HG03095 (cell line): Measurements from ENCODE around the gene TRIM40.
"Not testable (repeated sequence)": the region's sequence is repeated elsewhere in the genome, so short reads cannot be mapped to it uniquely, and the experiment has no call there.

ENCODE experiments used
- ATAC-seq: cut with Tn5 transposase; IDR thresholded peaks from one replicate; pipeline ENCODE4 v1.9.1; 2021; ENCODE audit warnings: moderate library complexity; ENCODE audit not compliant: unreplicated experiment

TRIM40 gene

DNA sequence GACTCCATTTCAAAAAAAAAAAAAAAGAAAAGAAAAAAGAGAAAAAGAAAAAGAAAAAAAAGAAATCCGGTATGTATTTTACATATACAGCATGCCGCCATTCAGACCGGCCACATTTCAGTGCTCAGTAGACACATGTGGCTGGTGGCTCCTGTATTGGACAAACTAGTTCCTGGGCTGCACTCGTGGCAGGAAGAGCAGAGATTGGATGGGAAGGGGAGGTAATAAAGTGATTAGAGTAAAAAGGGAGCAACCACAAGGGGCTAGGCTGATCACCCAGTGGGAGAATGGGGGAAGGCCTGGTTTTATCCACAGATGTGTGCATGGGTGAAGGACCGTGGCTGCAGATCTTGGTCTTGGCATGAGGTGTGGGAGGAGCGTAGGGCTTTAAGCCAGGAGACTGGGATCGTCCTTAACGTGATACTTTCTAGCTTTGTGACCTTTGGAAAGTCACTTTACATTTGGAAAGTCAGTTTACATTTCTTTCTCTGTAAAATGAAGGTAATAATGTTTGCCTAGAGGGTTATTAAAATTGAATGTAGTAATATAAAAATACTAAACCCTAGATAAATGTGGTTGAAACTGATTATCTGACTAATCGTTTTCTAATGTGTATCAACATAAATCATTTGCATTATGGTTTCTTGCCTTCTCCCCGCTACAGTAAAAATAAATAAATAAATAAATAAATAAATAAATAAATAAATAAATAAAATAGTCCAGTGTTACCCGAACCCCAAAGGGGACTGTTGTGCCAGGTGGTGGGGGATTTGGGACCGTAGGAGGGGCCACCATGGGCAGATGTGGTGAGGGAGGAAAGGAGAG is 26.5 kb downstream of the TRIM40 start:
- no peak for ATAC-seq

DNA sequence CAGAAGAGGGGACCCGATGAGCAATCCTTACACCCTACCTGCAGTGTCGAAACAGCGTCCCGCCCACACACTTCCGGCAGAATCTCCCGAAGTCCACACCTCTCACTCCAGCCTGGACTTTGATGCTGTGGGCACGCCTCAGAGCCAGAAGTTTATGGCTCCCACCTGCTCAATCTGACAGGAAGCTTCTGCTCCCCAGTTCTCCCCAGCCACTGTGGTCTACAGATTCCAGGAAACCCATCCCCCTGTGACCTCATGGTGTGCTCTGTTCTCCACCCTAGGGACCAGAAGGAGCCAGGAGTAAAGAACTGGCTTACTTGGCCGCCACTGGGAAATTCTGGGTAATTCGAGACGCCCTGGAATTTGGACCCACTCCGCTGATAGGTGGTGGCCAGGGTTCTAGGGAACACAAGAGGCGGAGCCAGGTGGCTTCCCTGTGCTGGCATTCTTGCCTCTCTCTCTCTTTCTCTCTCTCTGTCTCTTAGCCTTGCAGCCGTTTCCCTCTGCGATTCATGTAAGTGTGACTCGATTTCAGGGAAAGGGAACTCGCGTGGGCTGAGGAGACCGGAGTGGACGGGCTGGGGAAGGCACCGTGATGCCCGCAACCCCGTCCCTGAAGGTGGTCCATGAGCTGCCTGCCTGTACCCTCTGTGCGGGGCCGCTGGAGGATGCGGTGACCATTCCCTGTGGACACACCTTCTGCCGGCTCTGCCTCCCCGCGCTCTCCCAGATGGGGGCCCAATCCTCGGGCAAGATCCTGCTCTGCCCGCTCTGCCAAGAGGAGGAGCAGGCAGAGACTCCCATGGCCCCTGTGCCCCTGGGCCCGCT is 27.4 kb downstream of the TRIM40 start, which contains the start of gene TRIM15:
TRIM15 (plus strand) TSS at position 457 of the 828 bp plus-strand sequence; CDS start at position 596, 139 bp downstream.
- no peak for ATAC-seq

DNA sequence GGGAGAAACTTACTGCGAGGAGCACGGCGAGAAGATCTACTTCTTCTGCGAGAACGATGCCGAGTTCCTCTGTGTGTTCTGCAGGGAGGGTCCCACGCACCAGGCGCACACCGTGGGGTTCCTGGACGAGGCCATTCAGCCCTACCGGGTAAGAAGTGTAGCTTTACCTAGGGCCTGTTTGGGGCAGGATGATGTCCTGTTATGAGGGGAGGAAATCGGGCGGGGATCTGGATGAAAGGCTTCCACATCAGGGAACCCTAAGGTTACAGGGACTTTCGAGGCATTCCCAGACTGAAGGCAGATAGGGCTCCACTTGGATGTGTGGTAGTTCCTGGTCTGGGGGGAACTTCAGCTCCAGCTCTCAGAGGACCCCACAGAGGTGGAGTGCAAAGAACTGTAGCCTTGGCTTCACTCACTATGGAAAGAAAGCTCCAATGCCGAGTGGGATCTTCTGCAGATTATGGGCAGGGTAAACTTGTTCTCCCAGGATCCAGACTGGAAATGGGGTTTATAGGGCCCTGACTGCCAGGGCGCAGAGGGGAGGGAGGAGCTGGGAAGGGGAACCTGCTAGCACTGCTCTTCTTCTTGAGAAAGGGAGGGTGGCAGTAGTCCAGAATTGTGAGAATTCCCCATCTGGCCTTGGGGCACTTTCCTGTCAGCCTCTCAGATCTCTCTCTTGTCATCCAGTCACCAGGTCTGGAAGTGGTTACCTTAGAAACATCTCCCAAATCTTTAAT is 28.1 kb downstream of the TRIM40 start:
- no peak for ATAC-seq

DNA sequence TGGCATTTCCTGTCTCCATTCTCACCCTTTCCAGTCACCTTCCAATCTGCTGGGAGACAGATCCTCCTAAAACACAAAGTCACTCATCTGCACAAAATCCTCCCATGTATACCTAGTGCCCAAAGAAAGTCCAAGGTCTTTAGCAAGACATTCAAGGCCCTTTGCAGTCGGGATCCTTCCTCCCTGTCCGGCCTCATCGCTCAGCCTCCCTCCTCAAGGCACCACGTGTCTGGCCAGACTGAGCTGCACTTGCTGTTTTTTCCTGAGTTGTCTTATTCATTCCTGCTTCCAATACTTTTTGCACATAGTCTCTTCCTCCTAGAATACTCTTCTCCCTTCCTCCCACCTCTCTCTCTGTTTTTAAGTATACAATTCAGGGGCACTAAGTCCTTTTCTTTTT is 28.8 kb downstream of the TRIM40 start:
- ATAC-seq, result no peak

- not testable (repeated sequence) for ATAC-seq
Measured at GRCh38 chr6:30165238-30165637, 29.3 kb downstream of the TRIM40 start.

GRCh38 chr6:30167101-30167500 is 31.2 kb downstream of the TRIM40 start:
- no peak for ATAC-seq

- ATAC-seq, result no peak
Measured at GRCh38 chr6:30168741-30169140, 32.8 kb downstream of the TRIM40 start.

DNA sequence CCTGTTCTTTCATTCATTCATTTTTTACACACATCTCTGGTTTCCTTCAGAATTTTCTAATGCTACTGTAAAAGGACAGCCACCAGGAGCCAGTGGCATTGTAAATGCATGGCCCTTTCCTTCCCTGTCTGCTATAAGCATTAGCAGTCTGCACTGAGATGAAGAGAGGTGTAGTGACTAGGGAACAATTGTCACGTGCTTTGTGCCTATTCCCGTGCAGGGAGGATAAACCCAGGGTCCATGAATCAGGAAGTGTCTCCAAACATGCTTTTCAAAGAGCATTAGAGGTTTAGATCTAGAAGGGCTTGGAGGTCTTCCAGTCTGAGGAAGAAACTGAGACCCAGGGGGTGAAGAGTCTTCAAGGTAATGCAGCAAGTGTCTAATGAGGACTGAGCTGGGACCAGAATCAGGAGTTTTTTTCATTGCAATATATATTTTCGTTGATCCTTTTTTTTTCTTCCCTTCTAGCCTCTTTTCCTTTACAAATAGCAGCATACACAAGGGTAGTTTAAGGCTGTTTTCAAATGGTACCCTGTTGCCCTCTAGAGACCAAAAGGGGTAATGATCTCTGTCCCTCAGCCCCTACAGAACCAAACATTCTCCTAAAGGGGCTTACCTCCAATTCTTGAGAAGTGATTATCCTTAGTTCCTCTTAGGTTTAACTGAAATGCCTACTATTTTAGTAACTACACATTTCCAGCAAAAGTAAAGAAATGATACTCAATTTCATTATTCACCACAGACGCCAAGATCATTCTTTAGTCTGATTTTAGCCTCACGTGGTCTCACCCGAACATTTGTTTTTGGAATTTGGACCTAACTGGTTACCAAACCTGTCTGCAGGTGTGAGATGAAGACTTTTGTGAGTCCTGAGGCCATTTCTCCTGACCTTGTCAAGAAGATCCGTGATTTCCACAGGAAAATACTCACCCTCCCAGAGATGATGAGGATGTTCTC is 34.0 kb downstream of the TRIM40 start:
- ATAC-seq, result no peak

DNA sequence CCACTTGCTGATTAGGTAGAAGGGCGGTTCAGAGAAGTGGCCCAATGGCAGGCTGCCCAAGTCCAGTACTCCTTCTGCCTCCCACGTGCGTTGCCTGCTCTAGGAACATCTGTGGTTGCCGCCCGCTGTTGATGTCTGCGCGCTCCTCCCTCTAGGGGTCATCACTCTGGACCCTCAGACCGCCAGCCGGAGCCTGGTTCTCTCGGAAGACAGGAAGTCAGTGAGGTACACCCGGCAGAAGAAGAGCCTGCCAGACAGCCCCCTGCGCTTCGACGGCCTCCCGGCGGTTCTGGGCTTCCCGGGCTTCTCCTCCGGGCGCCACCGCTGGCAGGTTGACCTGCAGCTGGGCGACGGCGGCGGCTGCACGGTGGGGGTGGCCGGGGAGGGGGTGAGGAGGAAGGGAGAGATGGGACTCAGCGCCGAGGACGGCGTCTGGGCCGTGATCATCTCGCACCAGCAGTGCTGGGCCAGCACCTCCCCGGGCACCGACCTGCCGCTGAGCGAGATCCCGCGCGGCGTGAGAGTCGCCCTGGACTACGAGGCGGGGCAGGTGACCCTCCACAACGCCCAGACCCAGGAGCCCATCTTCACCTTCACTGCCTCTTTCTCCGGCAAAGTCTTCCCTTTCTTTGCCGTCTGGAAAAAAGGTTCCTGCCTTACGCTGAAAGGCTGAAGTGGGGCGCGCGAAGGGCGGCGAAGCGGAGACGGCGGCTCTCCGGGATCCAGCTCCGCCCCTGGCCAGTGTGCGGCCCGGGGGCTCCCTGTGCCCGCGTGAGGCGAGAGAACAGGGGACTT is 35.9 kb downstream of the TRIM40 start:
- ATAC-seq, result no peak

DNA sequence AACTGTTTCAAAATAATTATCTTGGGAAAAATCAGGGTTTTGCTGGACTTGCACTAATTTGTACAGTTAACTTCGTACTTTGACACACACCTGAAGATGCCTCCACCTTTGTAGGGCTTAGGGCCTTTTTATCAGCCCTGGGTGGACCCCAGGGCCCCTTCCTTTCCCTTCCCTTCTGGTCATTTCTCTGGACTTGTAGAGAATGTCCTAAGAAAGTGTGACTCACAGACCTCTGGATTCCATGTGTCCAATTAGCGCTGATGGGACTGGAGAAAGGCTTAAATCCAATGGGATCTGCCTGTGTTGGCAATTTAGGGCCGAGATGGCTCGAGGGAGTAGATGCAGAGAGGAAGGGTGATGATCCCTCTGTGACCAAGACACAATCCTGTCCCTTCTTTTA is 36.7 kb downstream of the TRIM40 start:
- ATAC-seq, result no peak

DNA sequence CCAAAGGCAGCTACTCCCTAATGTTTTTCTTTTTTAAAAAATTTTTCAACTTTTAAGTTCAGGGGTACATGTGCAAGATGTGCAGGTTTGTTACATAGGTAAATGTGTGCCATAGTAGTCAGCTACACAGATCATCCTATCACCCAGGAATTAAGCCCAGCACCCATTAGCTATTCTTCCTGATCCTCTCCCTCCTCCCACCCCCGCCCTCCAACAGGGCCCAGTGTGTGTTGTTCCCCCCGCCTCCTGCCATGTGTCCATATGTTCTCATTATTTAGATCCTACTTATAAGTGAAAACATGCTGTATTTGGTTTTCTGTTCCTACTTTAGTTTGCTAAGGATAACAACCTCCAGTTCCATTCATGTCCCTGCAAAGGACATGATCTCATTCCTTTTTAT is 39.8 kb downstream of the TRIM40 start:
- no peak for ATAC-seq

GRCh38 chr6:30178837-30179236 is 42.9 kb downstream of the TRIM40 start:
- no peak for ATAC-seq

GRCh38 chr6:30180145-30180544 is 44.2 kb downstream of the TRIM40 start:
- no peak for ATAC-seq

- ATAC-seq, result no peak
Measured at GRCh38 chr6:30184417-30185031, 48.6 kb downstream of the TRIM40 start.

GRCh38 chr6:30185846-30186484 is 50.0 kb downstream of the TRIM40 start:
- ATAC-seq, result no peak

GRCh38 chr6:30188541-30188940 is 52.6 kb downstream of the TRIM40 start:
- ATAC-seq, result no peak

DNA sequence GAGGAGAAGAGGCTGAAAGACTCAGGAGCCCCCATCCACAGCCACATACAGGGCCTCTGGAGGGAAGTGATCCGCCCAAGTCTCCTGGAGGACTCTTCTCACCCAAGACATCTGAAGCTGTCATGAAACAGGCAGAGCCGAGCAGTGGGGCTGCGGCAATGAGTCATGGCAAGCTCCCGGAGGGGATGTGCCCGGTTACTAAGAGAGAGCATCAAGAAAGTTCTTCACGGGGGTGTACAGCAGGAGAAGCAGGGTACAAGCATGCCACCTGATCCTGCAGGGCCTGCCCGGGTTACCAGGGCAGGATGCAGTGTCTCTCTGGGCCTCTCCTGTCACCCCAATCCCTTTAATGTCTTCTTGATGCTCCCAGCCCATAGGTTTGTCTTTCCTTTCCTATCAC is 56.1 kb downstream of the TRIM40 start:
- ATAC-seq, result no peak
